H1 (cell line): ENCODE results near the gene IQCK. TPM values are rescaled to one million over a fixed set of nuclear protein-coding genes. Genes with fewer than 3 reads are reported as not detected.

ENCODE experiments used
- CTCF ChIA-PET: fragments of 300-600 bp; sonication (Branson Sonifier 250); formaldehyde crosslinking; loops from one replicate; lab custom pipeline; 2021; ENCODE audit not compliant: partially characterized antibody; lab: Charles Lee
- POLR2A ChIA-PET: fragments of 300-600 bp; sonication (Branson Sonifier 250); formaldehyde crosslinking; loops from one replicate; lab custom pipeline; 2021; ENCODE audit warnings: inconsistent platforms; ENCODE audit not compliant: partially characterized antibody; lab: Charles Lee
- DNase-seq, 2 experiments: peaks; one replicate each; pipeline versions ENCODE4 v3.0.0 to v3.0.0-alpha.2; 2010 to 2022; ENCODE audit warnings: low spot score in 2 of 2, low read depth in 1 of 2, mixed read lengths in 1 of 2
- FAIRE-seq: peaks from 2 replicates; lab custom pipeline; 2011; peaks lifted over from hg19 to GRCh38; lab: Jason Lieb, UNC
- H2AFZ ChIP-seq: 2 replicates; pipeline ENCODE4 v1.8.1; 2012; ENCODE audit warnings: low read length, inconsistent platforms
- H2AK5ac ChIP-seq: 2 replicates; pipeline ENCODE4 v1.6.1; 2013; ENCODE audit warnings: low read depth, low read length
- H2BK120ac ChIP-seq: replicated peaks from 2 replicates; pipeline ENCODE3; 2013; ENCODE audit warnings: low read depth, low read length, inconsistent platforms
- H2BK12ac ChIP-seq: 2 replicates; pipeline ENCODE4 v1.6.1; 2013; ENCODE audit warnings: low read depth, low read length
- H2BK15ac ChIP-seq: 2 replicates; pipeline ENCODE4 v1.6.1; 2013; ENCODE audit warnings: low read length
- H2BK20ac ChIP-seq: 2 replicates; pipeline ENCODE4 v1.6.1; 2013; ENCODE audit warnings: low read length
- H2BK5ac ChIP-seq: 2 replicates; pipeline ENCODE4 v1.6.1; 2013; ENCODE audit warnings: low read depth, low read length
- H3K14ac ChIP-seq: 2 replicates; pipeline ENCODE4 v1.6.1; 2013; ENCODE audit warnings: inconsistent platforms; ENCODE audit not compliant: insufficient read length
- H3K18ac ChIP-seq: 2 replicates; pipeline ENCODE4 v1.6.1; 2013; ENCODE audit warnings: low read length; ENCODE audit errors: extremely low read depth
- H3K23ac ChIP-seq: 2 replicates; pipeline ENCODE4 v1.6.1; 2013; ENCODE audit warnings: inconsistent platforms; ENCODE audit not compliant: insufficient read length
- H3K23me2 ChIP-seq: 2 replicates; pipeline ENCODE4 v1.6.1; 2013; ENCODE audit warnings: low read depth, low read length
- H3K27ac ChIP-seq: 2 replicates; pipeline ENCODE4 v1.6.1; 2011; ENCODE audit warnings: low read depth, low read length, inconsistent platforms
- H3K27me3 ChIP-seq, 4 experiments: replicated peaks in 1 of 4; 1 replicate in 1 of 4; 2 replicates in 3 of 4; pipeline versions ENCODE4 v1.6.1 to v1.8.1; 2011 to 2013; ENCODE audit warnings: low read length in 3 of 4, mild to moderate bottlenecking in 3 of 4, inconsistent platforms in 2 of 4, mixed read lengths in 2 of 4, moderate library complexity in 1 of 4; ENCODE audit not compliant: control insufficient read depth in 3 of 4, insufficient read depth in 3 of 4; ENCODE audit errors: extremely low read depth in 1 of 4
- H3K36me3 ChIP-seq, 4 experiments: 2 replicates each; pipeline versions ENCODE4 v1.6.1 to v1.8.1; 2011 to 2013; ENCODE audit warnings: mild to moderate bottlenecking in 4 of 4, low read length in 3 of 4, moderate library complexity in 2 of 4, control low read depth in 1 of 4, inconsistent platforms in 1 of 4; ENCODE audit not compliant: insufficient read depth in 4 of 4, control insufficient read depth in 2 of 4
- H3K4ac ChIP-seq: replicated peaks from 2 replicates; pipeline ENCODE3; 2013; ENCODE audit warnings: low read length, low read depth, mixed read lengths, inconsistent platforms; ENCODE audit not compliant: insufficient read length
- H3K4me1 ChIP-seq, 4 experiments: replicated peaks in 1 of 4; 1 replicate in 1 of 4; 2 replicates in 3 of 4; pipeline versions ENCODE4 v1.6.1 to v1.8.1; 2011 to 2013; ENCODE audit warnings: low read length in 3 of 4, inconsistent platforms in 2 of 4, mixed read lengths in 1 of 4; ENCODE audit not compliant: insufficient read depth in 4 of 4, control insufficient read depth in 3 of 4
- H3K4me2 ChIP-seq, 2 experiments: 2 replicates each; pipeline versions ENCODE4 v1.6.1 to v1.8.1; 2011 to 2013; ENCODE audit warnings: low read depth in 2 of 2, low read length in 2 of 2, control low read depth in 1 of 2, inconsistent platforms in 1 of 2, mild to moderate bottlenecking in 1 of 2; ENCODE audit not compliant: insufficient read depth in 1 of 2
- H3K4me3 ChIP-seq, 4 experiments: fragments of 200-600, 300-600 bp in 1 of 4; sonication (generic), shearing (Covaris generic), sonication (Bioruptor Twin) in 1 of 4; 2 replicates each; pipeline versions ENCODE4 v1.5.1 to v1.8.1; 2011 to 2016; ENCODE audit warnings: low read length in 4 of 4, low read depth in 3 of 4, control low read depth in 2 of 4, inconsistent platforms in 2 of 4, mild to moderate bottlenecking in 2 of 4, mixed read lengths in 1 of 4, moderate library complexity in 1 of 4; ENCODE audit not compliant: insufficient read depth in 2 of 4; ENCODE audit errors: extremely low read depth in 1 of 4
- H3K56ac ChIP-seq: replicated peaks from 2 replicates; pipeline ENCODE3; 2013; ENCODE audit warnings: low read depth, mild to moderate bottlenecking, mixed read lengths, low read length, inconsistent platforms; ENCODE audit not compliant: insufficient read length
- H3K79me1 ChIP-seq: 2 replicates; pipeline ENCODE4 v1.6.1; 2013; ENCODE audit warnings: low read depth, low read length, control low read depth
- H3K79me2 ChIP-seq, 2 experiments: 2 replicates each; pipeline versions ENCODE4 v1.6.1 to v1.8.1; 2012 to 2013; ENCODE audit warnings: low read length in 2 of 2, mild to moderate bottlenecking in 2 of 2, inconsistent platforms in 1 of 2; ENCODE audit not compliant: insufficient read depth in 2 of 2, control insufficient read depth in 1 of 2
- H3K9ac ChIP-seq, 4 experiments: replicated peaks in 1 of 4; 1 replicate in 1 of 4; 2 replicates in 3 of 4; pipeline versions ENCODE4 v1.6.1 to v1.8.1; 2011 to 2013; ENCODE audit warnings: low read depth in 3 of 4, low read length in 3 of 4, control low read depth in 2 of 4, mild to moderate bottlenecking in 2 of 4, moderate library complexity in 2 of 4, inconsistent platforms in 1 of 4; ENCODE audit errors: extremely low read depth in 1 of 4
- H3K9me3 ChIP-seq, 2 experiments: 2 replicates each; pipeline versions ENCODE4 v1.6.1 to v1.8.1; 2012 to 2013; ENCODE audit warnings: mild to moderate bottlenecking in 2 of 2, moderate library complexity in 2 of 2, control low read depth in 1 of 2, inconsistent platforms in 1 of 2, low read depth in 1 of 2, low read length in 1 of 2, mixed read lengths in 1 of 2; ENCODE audit not compliant: insufficient read depth in 2 of 2
- H4K20me1 ChIP-seq, 2 experiments: replicated peaks in 1 of 2; 2 replicates each; pipeline versions ENCODE3 to v1.8.1; 2011 to 2013; ENCODE audit warnings: inconsistent platforms in 2 of 2, low read length in 2 of 2, mild to moderate bottlenecking in 1 of 2; ENCODE audit not compliant: insufficient read depth in 2 of 2, control insufficient read depth in 1 of 2
- H4K5ac ChIP-seq: 2 replicates; pipeline ENCODE4 v1.6.1; 2013; ENCODE audit warnings: low read length, low read depth, mixed read lengths, inconsistent platforms; ENCODE audit not compliant: insufficient read length
- H4K8ac ChIP-seq: 2 replicates; pipeline ENCODE4 v1.8.0; 2013; ENCODE audit warnings: mild to moderate bottlenecking, moderate library complexity, low read length, inconsistent platforms; ENCODE audit not compliant: insufficient read depth; ENCODE audit errors: extremely low read depth
- H4K91ac ChIP-seq: replicated peaks from 2 replicates; pipeline ENCODE3; 2013; ENCODE audit warnings: low read length, mixed read lengths, inconsistent platforms; ENCODE audit not compliant: insufficient read length
- POLR2AphosphoS5 ChIP-seq: IDR thresholded peaks from 2 replicates; pipeline ENCODE4 v1.6.1; 2011; ENCODE audit warnings: low read depth, low read length
- WGBS, 2 experiments: shearing (Covaris generic) in 1 of 2; methylation state at CpG; one replicate each; pipeline versions ENCODE4 v1.1.6 to v1.1.7; 2013 to 2015; ENCODE audit warnings: low lambda C conversion rate in 2 of 2, mixed read lengths in 2 of 2, inconsistent platforms in 1 of 2, low coverage in 1 of 2, missing lambda C conversion rate in 1 of 2; ENCODE audit not compliant: insufficient replicate concordance in 2 of 2, insufficient coverage in 1 of 2, insufficient read length in 1 of 2; ENCODE audit errors: extremely low coverage in 1 of 2, missing lambda C conversion rate in 1 of 2; 5-methylcytosine and 5-hydroxymethylcytosine counted together
- polyA plus RNA-seq, 7 experiments: library from polyadenylated mRNA; depleted of rRNA in 3 of 7; stranded (reverse) in 5 of 7; unstranded in 2 of 7; fragments of >200 nt in 5 of 7; fragments of 200-250 nt in 2 of 7; gene quantifications; 1 replicate in 5 of 7; 2 replicates in 1 of 7; 4 replicates in 1 of 7; pipeline versions ENCODE4 v1.2.1 to v1.2.3, GENCODE V29; 2011 to 2013; ENCODE audit warnings: missing spikeins in 2 of 7, mixed read lengths in 2 of 7
- total RNA-seq: library from RNA; stranded (reverse); fragmentation: NEBNext Ultra II Directional; extraction: Animal tissue kit (Norgen Biotek cat#: 25700); gene quantifications from 2 replicates; pipeline ENCODE4 v1.2.1, GENCODE V29; 2021

The IQCK gene
- total and polyA plus RNA-seq, 2 of the 8 experiments (the other 6 are each of a cell fraction or from before 2014, with no cell fraction given), result 6.2 to 9.3 TPM

GRCh38 chr16:19883966-19884485, 166.0 kb downstream of the IQCK start:
- 13% methylated on average over 3 of the region's 24 CpGs; no CpG with 5 or more reads in 1 of the 2 experiments for WGBS, 2 experiments
- H2BK120ac ChIP-seq, result no peak overlapping the region
- peaks cover 0 to 11% (median 7%) of the 10 kb centered on the region in 4 experiments; a peak in 5 of 7 replicates for H3K27me3 ChIP-seq
- H3K36me3 ChIP-seq, result peaks cover 0 to 19% (median 2%) of the 10 kb centered on the region in 4 experiments; a peak in 2 of 8 replicates
- H2AK5ac ChIP-seq, result no peak overlapping the region
- no peak overlapping the region for H3K14ac ChIP-seq
- H3K79me2 ChIP-seq, result peaks cover 7 to 47% of the 10 kb centered on the region in 2 experiments
- no peak overlapping the region; the same call in none of the 2 replicates for H4K8ac ChIP-seq
- ChIA-PET POLR2A (interaction anchor here (1.2 to 3.5 kb wide), 7 partner anchors 22 to 188 kb away, joined by 3 to 28 read pairs (median 4); no protein-coding TSS in a partner anchor), CTCF (interaction anchor here (0.9 to 1.7 kb wide), 5 partner anchors 23 to 500 kb away, joined by 3 to 14 read pairs (median 4); no protein-coding TSS in a partner anchor)
- peaks cover 15% of the 10 kb centered on the region; the same call in 1 of the 2 replicates for H3K23me2 ChIP-seq
- H3K4me2 ChIP-seq, result peak overlapping the region; percentile 89 to 97
- peak overlapping the region in 2 of 4 experiments; percentile 46 to 51; a peak in 4 of 7 replicates for H3K9ac ChIP-seq
- H3K23ac ChIP-seq, result no peak overlapping the region
- H4K91ac ChIP-seq, result peak overlapping the region; percentile 39
- H3K4me3 ChIP-seq, result peak overlapping the region; percentile 59 to 83 (median 74)
- no peak overlapping the region for H3K56ac ChIP-seq
- no peak overlapping the region for H2BK12ac ChIP-seq
- H2BK20ac ChIP-seq, result no peak overlapping the region
- peaks cover 5 to 30% (median 20%) of the 10 kb centered on the region in 4 experiments for H3K4me1 ChIP-seq
- H2BK5ac ChIP-seq, result peak overlapping the region; percentile 24; the same call in 1 of the 2 replicates
- no peak for FAIRE-seq
- H2AFZ ChIP-seq, result no peak overlapping the region
- H2BK15ac ChIP-seq, result peak overlapping the region; percentile 46; the same call in 1 of the 2 replicates
- no peak overlapping the region for H3K4ac ChIP-seq
- peaks cover 2 to 4% of the 10 kb centered on the region in 2 experiments for H4K20me1 ChIP-seq
- DNase-seq, result peak in 1 of 2 experiments; percentile 54
- peaks cover 9% of the 10 kb centered on the region; the same call in 1 of the 2 replicates for H3K79me1 ChIP-seq
- no peaks in the 10 kb centered on the region for H3K9me3 ChIP-seq
- H4K5ac ChIP-seq, result peak overlapping the region; percentile 26
- peak overlapping the region; percentile 78 for H3K18ac ChIP-seq
- no peak overlapping the region for H3K27ac ChIP-seq
- no peak for TF ChIP-seq POLR2AphosphoS5
